HG03159 (cell line): ENCODE measurements around the gene JMJD7.
A peak's percentile ranks its signal among the peaks of the same experiment; 100 is the strongest.

Source experiments
- ATAC-seq: cut with Tn5 transposase; IDR thresholded peaks from one replicate; pipeline ENCODE4 v1.9.1; 2021; ENCODE audit warnings: mild to moderate bottlenecking, moderate library complexity; ENCODE audit not compliant: unreplicated experiment

JMJD7 gene

GRCh38 chr15:41799488-41799805, 28.4 kb upstream of the JMJD7 start:
- ATAC-seq, result no peak

- ATAC-seq, result no peak
Observed at GRCh38 chr15:41801185-41801584, 26.7 kb upstream of the JMJD7 start.

- no peak for ATAC-seq
Observed at GRCh38 chr15:41801850-41802455, 25.9 kb upstream of the JMJD7 start.

GRCh38 chr15:41804361-41804760, 23.5 kb upstream of the JMJD7 start:
- no peak for ATAC-seq

- ATAC-seq, result no peak
Observed at GRCh38 chr15:41804916-41805666, 22.8 kb upstream of the JMJD7 start.

DNA sequence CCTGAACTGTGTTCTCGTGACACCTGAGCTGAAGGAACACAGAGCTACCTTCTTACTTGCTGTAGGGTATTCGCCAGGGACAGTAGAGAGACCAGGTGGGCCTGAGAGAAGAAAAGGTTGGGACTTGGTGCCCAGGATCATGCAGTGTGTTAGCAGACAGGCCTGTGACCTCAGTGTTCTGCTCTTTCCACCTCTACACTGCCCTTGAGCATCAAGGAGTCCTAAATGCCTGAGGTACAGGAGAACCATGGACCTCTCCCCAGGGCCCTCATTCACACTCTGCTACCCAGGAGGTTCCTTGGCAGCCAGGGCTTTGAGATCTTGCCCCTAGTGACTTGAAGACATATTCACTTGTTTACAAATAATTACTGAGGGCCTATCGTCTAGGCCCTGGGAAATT, 22.2 kb upstream of the JMJD7 start:
- no peak for ATAC-seq

- no peak for ATAC-seq
Observed at GRCh38 chr15:41806291-41807181, 21.4 kb upstream of the JMJD7 start.

- no peak for ATAC-seq
Observed at GRCh38 chr15:41809121-41809520, 18.8 kb upstream of the JMJD7 start.

- ATAC-seq, result no peak
Observed at GRCh38 chr15:41809526-41810220, 18.2 kb upstream of the JMJD7 start.

DNA sequence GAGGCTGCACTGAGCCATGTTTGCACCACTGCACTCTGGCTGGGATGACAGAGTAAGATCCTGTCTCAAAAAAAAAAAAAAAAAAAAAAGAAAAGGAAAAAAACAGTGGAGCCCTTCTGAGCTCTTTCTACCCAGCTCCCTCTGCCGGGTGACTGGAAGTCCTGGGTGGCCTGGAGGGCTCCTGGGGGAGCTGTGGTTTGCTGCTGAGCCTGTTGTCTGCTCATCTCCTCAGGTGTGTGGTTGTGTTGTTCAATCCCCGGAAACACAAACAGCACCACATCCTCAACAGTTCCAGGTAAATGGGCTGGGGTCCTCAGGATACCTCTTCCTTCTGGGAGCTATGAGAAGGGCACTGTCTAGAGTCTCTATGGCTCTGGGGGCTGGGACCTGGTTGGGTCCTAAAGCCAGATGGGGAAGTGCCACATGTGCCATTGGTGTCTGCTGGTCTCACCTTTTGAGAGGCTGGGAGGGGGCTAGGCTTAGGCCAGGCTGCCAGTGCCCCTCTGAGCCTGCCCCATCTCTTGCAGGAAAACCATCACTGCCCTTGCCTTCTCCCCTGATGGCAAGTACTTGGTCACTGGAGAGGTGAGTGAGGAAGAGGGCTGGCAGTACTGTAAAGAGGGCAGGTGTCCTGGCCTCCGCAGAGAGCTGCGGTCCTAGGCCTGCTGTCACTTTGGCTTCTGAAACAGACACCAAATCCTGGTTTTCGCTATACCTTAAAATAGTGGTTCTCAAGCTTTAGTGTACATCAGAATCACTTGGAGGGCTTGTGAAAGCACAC, 17.1 kb upstream of the JMJD7 start:
- ATAC-seq, result no peak

GRCh38 chr15:41811432-41812195, 16.3 kb upstream of the JMJD7 start:
- peak; percentile 60 for ATAC-seq

- ATAC-seq, result no peak
Observed at GRCh38 chr15:41812820-41813375, 15.0 kb upstream of the JMJD7 start.

GRCh38 chr15:41813426-41813825, 14.5 kb upstream of the JMJD7 start:
- no peak for ATAC-seq

DNA sequence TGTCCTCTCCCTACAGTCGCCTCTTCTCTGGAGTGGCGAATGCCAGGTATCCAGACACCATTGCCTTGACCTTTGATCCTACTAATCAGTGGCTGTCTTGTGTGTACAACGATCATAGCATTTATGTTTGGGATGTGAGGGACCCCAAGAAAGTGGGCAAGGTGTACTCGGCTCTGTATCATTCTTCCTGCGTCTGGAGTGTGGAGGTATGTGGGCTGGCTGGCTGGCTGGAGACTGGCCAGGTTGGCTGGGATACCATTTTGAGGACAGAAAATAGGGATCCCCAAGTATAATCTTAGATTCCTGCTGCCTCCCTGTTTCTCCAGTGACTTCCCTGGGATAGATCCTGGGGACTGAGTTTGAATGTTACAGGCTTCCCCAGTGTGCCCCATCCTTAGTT, 13.4 kb upstream of the JMJD7 start:
- no peak for ATAC-seq

- no peak for ATAC-seq
Observed at GRCh38 chr15:41816788-41817187, 11.1 kb upstream of the JMJD7 start.

- ATAC-seq, result no peak
Observed at GRCh38 chr15:41817327-41817726, 10.6 kb upstream of the JMJD7 start.

- no peak for ATAC-seq
Observed at GRCh38 chr15:41817781-41818180, 10.1 kb upstream of the JMJD7 start.

DNA sequence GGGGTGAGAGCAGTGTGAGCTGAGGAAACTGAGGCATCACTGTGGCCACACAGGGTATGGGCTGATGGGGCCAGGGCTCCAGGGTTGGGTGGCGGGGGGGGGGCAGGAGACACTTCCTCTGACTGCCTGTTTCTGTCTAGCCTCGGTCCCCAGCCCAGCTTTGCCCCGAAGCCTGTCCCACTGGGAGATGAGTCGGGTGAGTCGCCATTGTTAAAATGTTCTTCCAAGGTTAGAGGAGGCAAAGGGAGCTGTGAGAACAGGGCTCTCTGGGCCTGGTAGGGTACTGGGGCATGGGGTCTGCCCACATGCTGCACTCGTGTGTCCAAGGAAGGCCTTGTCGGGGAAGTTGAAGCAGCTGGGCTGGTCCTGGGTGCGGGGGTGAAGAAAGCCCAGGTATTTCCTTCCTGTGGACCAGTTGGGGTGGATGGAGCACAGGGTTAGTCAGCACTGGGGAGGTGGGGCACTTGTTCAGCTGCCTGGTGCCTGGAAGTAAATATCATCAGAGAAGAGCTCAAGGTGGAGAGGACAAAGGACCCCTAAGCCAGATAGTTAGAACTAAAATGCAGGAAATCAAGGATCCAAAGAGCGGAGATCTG, 8.3 kb upstream of the JMJD7 start:
- no peak for ATAC-seq

DNA sequence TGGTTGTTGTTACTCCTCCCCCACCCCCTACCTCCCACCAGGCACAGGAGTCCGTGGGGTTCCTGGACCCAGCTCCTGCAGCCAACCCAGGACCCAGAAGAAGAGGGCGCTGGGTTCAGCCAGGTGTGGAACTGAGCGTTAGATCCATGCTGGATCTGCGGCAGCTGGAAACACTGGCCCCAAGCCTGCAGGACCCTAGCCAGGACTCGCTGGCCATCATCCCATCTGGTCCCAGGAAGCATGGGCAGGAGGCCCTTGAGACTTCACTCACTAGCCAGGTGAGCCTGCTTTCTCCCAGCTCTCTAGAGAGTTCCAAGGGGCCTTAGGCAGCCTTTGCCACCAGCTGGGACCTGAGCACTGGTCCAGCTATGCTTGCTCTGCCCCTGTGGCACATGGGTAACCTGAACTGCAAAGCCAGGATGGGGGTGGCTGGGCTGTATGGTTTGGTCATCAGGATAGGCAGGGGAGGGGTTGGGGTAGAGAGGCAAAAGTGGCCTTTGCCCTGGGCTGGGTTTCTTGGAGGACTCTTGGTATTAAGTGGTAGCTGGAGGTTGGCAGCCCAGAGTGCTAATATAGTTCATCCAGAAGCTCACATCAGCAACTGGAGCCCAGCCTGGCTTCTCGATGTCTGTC, 7.0 kb upstream of the JMJD7 start:
- no peak for ATAC-seq
